Mesodermal cell (in vitro differentiated cells): ENCODE measurements around the gene ATP10A.
A peak's percentile ranks its signal among the peaks of the same experiment; 100 is the strongest.
"Not testable (repeated sequence)": the region's sequence is repeated elsewhere in the genome, so short reads cannot be mapped to it uniquely, and the experiment has no call there.

Source experiments
- H3K27ac ChIP-seq: 2 replicates; pipeline ENCODE4 v1.7.0; 2013; ENCODE audit warnings: mild to moderate bottlenecking, low read depth, low read length, moderate library complexity; ENCODE audit not compliant: severe bottlenecking
- H3K36me3 ChIP-seq: 2 replicates; pipeline ENCODE4 v1.7.1; 2013; ENCODE audit warnings: mild to moderate bottlenecking, low read length, moderate library complexity; ENCODE audit not compliant: control insufficient read depth, insufficient read depth
- H3K4me1 ChIP-seq: one replicate; pipeline ENCODE4 v1.7.1; 2013; ENCODE audit warnings: mild to moderate bottlenecking, low read length; ENCODE audit not compliant: insufficient read depth, control insufficient read depth, poor library complexity, severe bottlenecking
- H3K4me3 ChIP-seq: 2 replicates; pipeline ENCODE4 v1.7.0; 2013; ENCODE audit warnings: low read length, control low read depth, mild to moderate bottlenecking; ENCODE audit not compliant: insufficient read depth, poor library complexity, severe bottlenecking; ENCODE audit errors: extremely low read depth
- H3K9me3 ChIP-seq: 2 replicates; pipeline ENCODE4 v1.7.1; 2013; ENCODE audit warnings: mild to moderate bottlenecking, low read length, moderate library complexity; ENCODE audit not compliant: control insufficient read depth
- WGBS, 2 experiments: methylation state at CpG; one replicate each; pipeline ENCODE4 v1.1.5; 2013; ENCODE audit warnings: missing lambda C conversion rate in 2 of 2; ENCODE audit not compliant: insufficient coverage in 2 of 2; 5-methylcytosine and 5-hydroxymethylcytosine counted together

Gene ATP10A

DNA sequence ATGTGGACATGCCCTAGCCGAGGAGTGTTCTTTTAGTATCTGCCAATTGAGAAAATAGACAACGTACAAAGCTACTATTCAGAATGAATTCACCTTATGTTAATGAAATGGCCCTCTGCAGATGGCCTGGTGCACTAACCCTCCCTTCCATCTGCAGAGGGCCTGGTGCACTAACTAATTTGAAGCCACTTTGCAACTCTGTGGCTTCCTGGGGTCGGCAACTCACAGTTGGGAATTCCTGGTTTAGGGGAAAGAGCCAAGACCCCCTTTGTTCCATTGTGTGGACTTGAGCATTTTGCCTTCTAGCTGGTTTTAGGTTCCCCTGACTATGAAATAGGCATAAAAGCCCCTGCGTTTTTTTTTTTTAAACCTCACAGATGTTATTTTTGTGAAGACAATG, 220.0 kb downstream of the ATP10A start:
- H3K27ac ChIP-seq = peak overlapping the region; percentile 94
- 0 to 29% methylated on average over 1 of the region's 4 CpGs for WGBS, 2 experiments

DNA sequence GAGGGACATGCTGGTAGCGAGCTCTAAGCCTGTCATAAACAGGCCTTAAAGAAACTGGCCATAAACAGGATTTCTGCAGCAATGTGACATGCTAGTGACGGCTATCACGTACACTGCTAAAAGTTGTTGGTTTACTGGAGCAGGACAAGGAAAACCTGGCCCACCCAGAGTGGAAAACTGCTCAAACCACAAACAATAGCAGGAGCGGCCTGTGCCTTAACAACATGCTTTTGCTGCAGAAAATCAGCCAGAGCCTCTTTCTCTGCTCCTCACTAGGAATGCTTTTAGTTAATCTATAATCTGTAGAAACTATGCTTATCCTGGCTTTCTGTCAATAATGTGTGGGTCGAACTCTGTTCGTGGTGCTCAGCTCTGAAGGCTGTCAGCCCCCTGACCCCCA, 221.4 kb downstream of the ATP10A start:
- Histone ChIP-seq H3K36me3 (no peaks in the 10 kb centered on the region), H3K4me3 (no peak overlapping the region), H3K27ac (peak overlapping the region; percentile 59), H3K9me3 (no peaks in the 10 kb centered on the region), H3K4me1 (peaks cover 41% of the 10 kb centered on the region)
- WGBS, 2 experiments = 78 to 79% methylated on average over 3 to 5 of the region's 6 CpGs

More for the DNA sequence above, 220.0 kb downstream of the ATP10A start:
- H3K9me3 ChIP-seq = no peaks in the 10 kb centered on the region
- H3K4me3 ChIP-seq = no peak overlapping the region
- no peaks in the 10 kb centered on the region for H3K36me3 ChIP-seq
- peaks cover 41% of the 10 kb centered on the region for H3K4me1 ChIP-seq

DNA sequence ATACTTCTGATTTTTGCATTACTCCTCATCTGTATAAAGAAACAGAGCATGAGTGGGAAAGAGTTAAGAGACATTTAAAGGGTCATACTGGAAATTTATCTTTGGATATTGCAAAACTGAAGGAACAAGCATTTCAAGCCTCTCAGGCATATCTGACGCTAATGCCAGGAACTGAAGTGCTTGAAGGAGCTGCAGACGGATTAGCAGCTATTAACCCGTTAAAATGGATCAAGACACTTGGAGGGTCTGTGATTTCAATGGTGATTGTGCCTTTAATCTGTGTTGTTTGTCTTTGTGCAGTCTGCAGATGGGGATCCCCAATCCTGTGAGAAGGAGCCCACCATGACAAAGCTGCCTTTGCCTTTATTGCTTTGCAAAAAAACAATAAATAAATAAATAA, 221.8 kb downstream of the ATP10A start:
- Histone ChIP-seq H3K27ac (peak overlapping the region; percentile 59), H3K36me3 (no peaks in the 10 kb centered on the region), H3K9me3 (no peaks in the 10 kb centered on the region), H3K4me3 (no peak overlapping the region), H3K4me1 (peaks cover 41% of the 10 kb centered on the region)
- 25 to 67% methylated on average over 1 to 2 of the region's 3 CpGs for WGBS, 2 experiments

DNA sequence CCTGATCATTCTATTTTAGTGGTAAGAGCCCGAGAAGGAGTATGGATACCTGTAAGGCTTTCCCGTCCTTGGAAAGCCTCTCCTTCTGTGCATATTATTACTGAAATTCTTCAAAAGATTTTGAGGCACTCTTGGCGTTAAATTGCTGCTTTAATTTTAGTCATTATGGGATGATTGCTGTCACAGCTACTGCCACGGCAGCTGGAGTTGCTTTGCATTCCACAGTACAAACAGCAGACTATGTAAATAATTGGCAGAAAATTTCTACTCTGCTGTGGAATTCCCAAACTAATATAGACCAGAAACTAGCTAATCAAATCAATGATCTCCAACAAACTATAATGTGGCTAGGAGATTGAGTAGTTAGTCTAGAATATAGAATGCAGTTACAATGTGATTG, 222.2 kb downstream of the ATP10A start:
- H3K36me3 ChIP-seq, H3K4me3 ChIP-seq, H3K27ac ChIP-seq, H3K9me3 ChIP-seq: not testable (repeated sequence)
- no CpG with 5 or more reads among the region's 4 CpGs for WGBS, 2 experiments
- H3K4me1 ChIP-seq = peaks cover 42% of the 10 kb centered on the region

DNA sequence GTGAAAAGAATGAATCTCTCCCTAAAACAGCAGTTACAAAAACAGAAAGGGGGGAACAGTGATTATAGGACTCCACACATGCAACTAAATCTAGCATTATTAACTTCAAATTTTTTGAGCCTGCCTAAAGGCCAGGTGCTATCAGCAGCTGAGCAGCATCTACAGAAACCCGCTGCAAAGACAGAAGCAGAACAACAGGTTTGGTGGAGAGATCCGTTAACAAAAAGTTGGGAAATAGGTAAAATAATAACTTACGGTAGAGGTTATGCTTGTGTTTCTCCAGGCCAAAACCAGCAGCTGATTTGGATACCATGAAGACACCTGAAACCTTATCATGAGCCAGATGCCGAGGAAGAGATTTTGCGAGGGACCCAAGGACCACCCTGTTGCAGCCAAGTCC, 222.7 kb downstream of the ATP10A start:
- H3K9me3 ChIP-seq = no peaks in the 10 kb centered on the region
- H3K4me3 ChIP-seq = no peak overlapping the region
- no peaks in the 10 kb centered on the region for H3K36me3 ChIP-seq
- peaks cover 44% of the 10 kb centered on the region for H3K4me1 ChIP-seq
- no peak overlapping the region for H3K27ac ChIP-seq
- whole genome bisulfite sequencing, 2 experiments = 94% methylated on average over 3 to 4 of the region's 5 CpGs

DNA sequence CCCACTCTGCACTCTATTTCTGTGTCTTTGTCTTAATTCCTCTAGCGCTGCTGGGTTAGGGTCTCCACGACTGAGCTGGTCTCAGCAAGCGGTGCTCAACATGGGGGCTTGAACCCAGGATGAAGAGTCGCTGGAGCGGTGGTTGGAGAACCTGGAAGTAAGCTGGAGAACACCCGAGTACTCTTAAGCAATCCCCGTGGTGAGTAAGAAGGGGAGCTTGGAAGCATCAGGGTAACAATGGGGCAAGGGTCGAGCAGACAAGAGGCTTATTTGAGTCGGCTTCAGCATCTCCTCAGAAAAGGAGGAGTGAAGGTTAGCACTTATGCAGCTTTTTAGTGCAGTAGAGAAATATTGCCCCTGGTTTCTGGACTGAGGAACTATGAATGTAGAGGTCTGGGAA, 226.6 kb downstream of the ATP10A start:
- not testable (repeated sequence) for H3K36me3 ChIP-seq, H3K27ac ChIP-seq, H3K4me3 ChIP-seq, H3K9me3 ChIP-seq
- peaks cover 14% of the 10 kb centered on the region for H3K4me1 ChIP-seq
- 87 to 91% methylated on average over 6 to 9 of the region's 9 CpGs for WGBS, 2 experiments

DNA sequence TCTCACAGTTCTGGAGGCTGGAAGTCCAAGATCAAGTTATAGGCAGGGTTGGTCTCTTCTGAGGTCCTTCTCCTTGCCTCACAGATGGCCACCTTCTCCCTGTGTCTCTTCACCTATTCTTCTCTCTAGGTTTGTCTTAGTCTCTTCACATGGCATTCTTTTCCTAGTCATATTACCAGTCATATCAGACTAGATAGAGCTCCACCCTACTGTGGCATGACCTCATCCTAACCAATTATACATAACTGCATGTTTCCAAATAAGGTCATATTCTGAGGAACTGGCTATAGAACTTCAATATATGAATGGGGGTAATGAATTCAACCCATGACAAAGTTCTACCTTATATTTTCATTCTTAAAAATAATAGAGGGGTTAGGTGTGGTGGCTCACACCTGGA, 227.9 kb downstream of the ATP10A start:
- Histone ChIP-seq H3K27ac (no peak overlapping the region), H3K4me3 (no peak overlapping the region), H3K9me3 (no peaks in the 10 kb centered on the region), H3K4me1 (peaks cover 3% of the 10 kb centered on the region), H3K36me3 (no peaks in the 10 kb centered on the region)

DNA sequence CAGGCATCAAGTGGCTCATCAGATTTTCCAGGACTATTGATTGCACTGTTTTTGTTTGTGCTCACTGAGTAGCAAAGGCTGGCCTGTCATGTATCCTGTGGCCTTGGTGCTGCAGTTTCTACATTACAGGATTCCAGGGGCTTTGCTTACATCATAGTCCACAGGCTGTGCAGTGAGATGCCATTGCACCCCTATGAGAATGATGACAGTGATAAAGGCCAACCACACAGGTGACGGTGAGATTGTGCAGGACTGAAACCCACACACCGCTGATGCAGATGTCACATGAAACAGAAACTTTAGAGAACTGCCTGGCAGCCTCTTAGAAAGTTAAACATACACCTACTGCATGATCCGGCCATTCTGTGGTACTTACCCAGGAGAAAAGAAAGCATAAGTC, 229.3 kb downstream of the ATP10A start:
- Histone ChIP-seq H3K4me3 (no peak overlapping the region), H3K36me3 (no peaks in the 10 kb centered on the region), H3K4me1 (peaks cover 3% of the 10 kb centered on the region), H3K27ac (no peak overlapping the region), H3K9me3 (no peaks in the 10 kb centered on the region)
- WGBS, 2 experiments = 69 to 100% methylated on average over 2 to 3 of the region's 3 CpGs

DNA sequence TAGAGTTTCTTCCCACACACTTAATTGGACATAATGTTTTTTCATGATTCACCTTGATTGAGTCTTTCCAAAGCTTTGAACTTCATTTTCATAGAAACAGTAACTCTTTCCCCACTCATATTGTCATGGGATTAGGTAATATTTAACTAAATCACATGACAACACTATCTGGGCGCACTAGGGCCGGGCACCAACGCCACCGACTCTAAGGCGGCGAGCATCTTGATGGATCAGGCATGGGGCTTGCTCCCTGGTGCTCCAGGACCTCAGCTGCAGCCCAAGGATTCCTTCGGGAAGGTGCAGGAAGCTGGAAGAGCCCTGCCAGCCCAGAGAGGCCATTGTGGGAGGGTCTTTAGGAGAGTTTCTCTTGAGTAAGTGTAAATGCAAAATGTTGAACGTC, 231.2 kb downstream of the ATP10A start:
- no peaks in the 10 kb centered on the region for H3K36me3 ChIP-seq
- H3K4me1 ChIP-seq = peaks cover 3% of the 10 kb centered on the region
- no peak overlapping the region for H3K4me3 ChIP-seq
- WGBS, 2 experiments = 83 to 93% methylated on average over 2 to 5 of the region's 8 CpGs
- H3K9me3 ChIP-seq = no peaks in the 10 kb centered on the region
- H3K27ac ChIP-seq = no peak overlapping the region
